ENCODE data around the gene RASGRP4. TPM values are rescaled to one million over a fixed set of nuclear protein-coding genes. Genes with fewer than 3 reads are reported as not detected.

The RASGRP4 gene
- total RNA-seq, 4 donors from 2014 or later = 3.1 to 11.7 (median 5.3) TPM

DNA sequence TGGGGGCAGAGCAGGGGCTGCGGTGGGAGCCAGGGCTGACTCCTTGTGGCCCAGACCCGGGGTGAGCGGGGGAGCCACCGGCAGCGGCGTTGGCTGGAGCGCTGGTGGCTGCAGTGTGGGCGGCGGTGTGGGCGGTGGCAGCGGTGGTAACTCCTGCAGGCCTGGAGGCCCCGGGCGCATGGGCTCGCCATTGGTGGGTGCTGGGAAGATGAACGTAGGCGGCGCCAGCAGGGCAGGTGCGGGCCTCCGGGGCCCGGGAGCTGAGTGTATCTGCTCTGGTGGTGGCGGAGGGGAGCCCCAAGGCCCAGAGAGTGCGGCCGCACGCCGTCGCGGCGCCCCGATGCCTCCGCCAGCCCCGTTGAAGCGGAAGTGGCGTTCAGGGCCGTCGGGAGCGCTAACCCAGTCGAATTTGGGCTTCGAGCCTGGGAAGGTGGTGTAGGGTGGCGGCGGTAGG is 40.2 kb downstream of the RASGRP4 start:
- Histone ChIP-seq H3K4me1 (peaks cover 0 to 46% (median 23%) of the 10 kb centered on the region in 4 donors), H3K36me3 (peaks cover 15 to 52% (median 29%) of the 10 kb centered on the region in 3 donors), H3K27ac (no peak overlapping the region), H3K4me3 (no peak overlapping the region), H3K9me3 (no peaks in the 10 kb centered on the region), H3K27me3 (peaks cover 0 to 14% of the 10 kb centered on the region in 2 donors)
- TF ChIP-seq, protein P1, sequence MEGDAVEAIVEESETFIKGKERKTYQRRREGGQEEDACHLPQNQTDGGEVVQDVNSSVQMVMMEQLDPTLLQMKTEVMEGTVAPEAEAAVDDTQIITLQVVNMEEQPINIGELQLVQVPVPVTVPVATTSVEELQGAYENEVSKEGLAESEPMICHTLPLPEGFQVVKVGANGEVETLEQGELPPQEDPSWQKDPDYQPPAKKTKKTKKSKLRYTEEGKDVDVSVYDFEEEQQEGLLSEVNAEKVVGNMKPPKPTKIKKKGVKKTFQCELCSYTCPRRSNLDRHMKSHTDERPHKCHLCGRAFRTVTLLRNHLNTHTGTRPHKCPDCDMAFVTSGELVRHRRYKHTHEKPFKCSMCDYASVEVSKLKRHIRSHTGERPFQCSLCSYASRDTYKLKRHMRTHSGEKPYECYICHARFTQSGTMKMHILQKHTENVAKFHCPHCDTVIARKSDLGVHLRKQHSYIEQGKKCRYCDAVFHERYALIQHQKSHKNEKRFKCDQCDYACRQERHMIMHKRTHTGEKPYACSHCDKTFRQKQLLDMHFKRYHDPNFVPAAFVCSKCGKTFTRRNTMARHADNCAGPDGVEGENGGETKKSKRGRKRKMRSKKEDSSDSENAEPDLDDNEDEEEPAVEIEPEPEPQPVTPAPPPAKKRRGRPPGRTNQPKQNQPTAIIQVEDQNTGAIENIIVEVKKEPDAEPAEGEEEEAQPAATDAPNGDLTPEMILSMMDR (IDR thresholded peaks at IDR 0.05) = no peak
- TF ChIP-seq EP300 (IDR thresholded peaks at IDR 0.05) = no peak
- no peak for TF ChIP-seq POLR2A (IDR thresholded peaks at IDR 0.05)
- no peak for DNase-seq (ENCODE audit: low spot score in 2 of 2)
- WGBS, 2 donors = 50 to 73% methylated on average over 24 to 40 of the region's 40 CpGs

DNA sequence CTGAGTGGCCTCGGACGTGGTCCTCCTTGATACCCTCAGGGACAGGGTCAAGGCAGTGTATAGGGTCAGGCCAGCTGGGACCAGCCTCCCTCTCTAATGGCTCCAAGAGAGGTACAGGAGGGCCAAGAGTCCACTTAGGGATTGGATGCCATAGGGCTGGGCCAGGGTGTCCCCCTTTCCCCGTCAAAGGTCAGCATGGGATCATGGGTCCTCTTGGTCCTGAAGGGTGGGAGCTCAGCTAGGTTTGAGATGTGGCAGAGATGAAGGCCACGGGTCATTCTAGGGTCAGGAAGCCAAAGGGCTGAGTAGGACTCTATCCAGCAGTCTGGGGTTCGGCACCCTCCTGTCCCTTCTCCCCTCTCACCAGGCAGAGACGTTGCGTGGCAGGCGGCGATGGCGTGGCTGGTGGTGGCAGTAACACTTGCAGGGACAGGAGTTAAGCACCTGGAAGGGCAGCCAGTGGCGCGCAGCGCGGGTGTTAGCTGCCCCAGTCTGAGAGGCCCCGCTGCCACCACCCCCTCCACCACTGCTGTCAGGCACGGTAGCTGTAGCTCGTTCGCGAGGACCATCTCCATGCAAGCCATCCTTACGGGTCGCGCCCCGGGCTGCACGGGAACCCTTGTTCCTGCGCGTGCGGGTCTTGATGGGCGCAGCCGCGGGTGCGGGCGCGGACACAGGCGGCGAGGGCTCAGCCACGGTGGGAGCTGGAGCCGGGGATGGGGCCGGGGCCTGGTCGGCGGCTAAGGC is 40.8 kb downstream of the RASGRP4 start:
- TF ChIP-seq POLR2A (IDR thresholded peaks at IDR 0.05) (no peak), EP300 (IDR thresholded peaks at IDR 0.05) (no peak)
- TF ChIP-seq, protein P1 (IDR thresholded peaks at IDR 0.05) = no peak
- H3K4me3 ChIP-seq = no peak overlapping the region
- H3K36me3 ChIP-seq = peaks cover 15 to 58% (median 29%) of the 10 kb centered on the region in 3 donors
- H3K27ac ChIP-seq = no peak overlapping the region
- 79 to 80% methylated on average over 38 to 39 of the region's 40 CpGs for WGBS, 2 donors
- peaks cover 0 to 44% (median 23%) of the 10 kb centered on the region in 4 donors for H3K4me1 ChIP-seq
- peaks cover 0 to 14% of the 10 kb centered on the region in 2 donors for H3K27me3 ChIP-seq
- no peaks in the 10 kb centered on the region for H3K9me3 ChIP-seq
- DNase-seq (ENCODE audit: low spot score in 2 of 2) = no peak

DNA sequence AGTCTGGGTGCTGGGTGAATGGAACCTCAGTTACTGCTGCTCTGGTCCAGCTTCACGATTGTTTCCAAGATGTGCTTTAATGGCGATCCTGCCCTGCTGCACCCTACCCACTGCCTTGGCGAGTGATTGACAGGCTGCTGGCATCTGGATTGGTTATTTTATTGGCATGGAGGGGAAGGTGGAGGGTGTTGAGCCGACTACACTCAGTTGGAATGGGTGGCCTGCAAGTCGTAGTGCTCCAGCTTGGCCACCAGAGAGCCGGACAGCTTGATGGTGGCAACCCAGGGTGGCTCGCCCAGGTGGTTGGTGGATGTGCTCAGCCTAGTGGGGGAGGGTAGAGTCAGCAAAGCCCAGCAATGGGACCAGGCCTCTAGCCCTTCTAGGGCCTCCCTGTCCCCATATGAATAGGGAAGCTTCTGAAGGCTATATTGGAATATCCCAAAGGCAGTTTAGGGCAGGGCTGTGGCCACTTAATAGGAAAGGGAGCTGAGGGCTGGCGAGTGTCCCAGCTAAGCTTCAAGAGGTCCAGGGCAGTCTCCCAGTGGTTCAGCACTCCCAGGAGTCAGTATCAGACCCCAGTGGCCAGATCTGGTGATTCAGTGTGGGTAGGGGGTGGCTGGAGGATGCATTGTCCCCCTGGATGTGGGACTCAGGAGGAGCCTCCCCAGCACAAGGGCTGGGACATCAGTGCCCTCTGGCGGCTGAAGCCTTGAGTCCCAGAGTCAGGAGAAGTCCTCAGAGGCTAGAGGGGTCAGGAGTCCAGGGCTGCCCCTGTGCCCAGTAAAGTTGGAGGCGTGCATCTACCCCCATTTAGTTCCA is 41.6 kb downstream of the RASGRP4 start:
- Histone ChIP-seq H3K9me3 (no peaks in the 10 kb centered on the region), H3K4me1 (peaks cover 0 to 38% (median 23%) of the 10 kb centered on the region in 4 donors), H3K4me3 (no peak overlapping the region), H3K27ac (no peak overlapping the region), H3K27me3 (peaks cover 0 to 14% of the 10 kb centered on the region in 2 donors), H3K36me3 (peaks cover 15 to 66% (median 29%) of the 10 kb centered on the region in 3 donors)
- 75 to 82% methylated on average over 10 of the region's 10 CpGs for WGBS, 2 donors
- no peak for DNase-seq (ENCODE audit: low spot score in 2 of 2)
- TF ChIP-seq EP300 (IDR thresholded peaks at IDR 0.05) (no peak), POLR2A (IDR thresholded peaks at IDR 0.05) (no peak)
- TF ChIP-seq, protein P1 (IDR thresholded peaks at IDR 0.05) = no peak

DNA sequence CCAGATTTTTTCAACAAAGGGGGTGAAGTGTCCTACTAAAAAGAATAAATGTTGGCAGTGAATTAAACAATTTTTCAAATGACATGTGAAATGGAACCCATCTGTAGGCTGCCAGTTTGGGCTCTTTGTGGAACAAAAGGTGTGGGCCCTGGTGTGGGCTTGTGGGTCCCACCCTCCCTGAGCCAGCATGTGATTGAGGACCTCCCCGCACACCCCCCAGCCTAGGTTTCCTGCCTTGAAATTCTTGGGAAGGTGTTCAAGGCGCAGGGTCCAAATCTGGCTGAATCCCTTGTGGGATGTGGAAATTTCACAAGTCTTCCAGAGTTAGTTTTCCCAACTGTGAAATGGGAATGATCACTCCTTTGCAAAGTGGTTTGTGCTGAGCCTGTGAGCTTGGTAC is 42.3 kb downstream of the RASGRP4 start:
- H3K27ac ChIP-seq = no peak overlapping the region
- TF ChIP-seq EP300 (IDR thresholded peaks at IDR 0.05) (no peak), POLR2A (IDR thresholded peaks at IDR 0.05) (no peak)
- TF ChIP-seq, protein P1 (IDR thresholded peaks at IDR 0.05) = no peak
- peaks cover 0 to 31% (median 18%) of the 10 kb centered on the region in 4 donors for H3K4me1 ChIP-seq
- DNase-seq (ENCODE audit: low spot score in 2 of 2) = no peak
- WGBS, 2 donors = 86 to 94% methylated on average over 2 of the region's 2 CpGs
- H3K4me3 ChIP-seq = no peak overlapping the region
- H3K9me3 ChIP-seq = no peaks in the 10 kb centered on the region
- H3K36me3 ChIP-seq = peaks cover 15 to 73% (median 29%) of the 10 kb centered on the region in 3 donors
- H3K27me3 ChIP-seq = peaks cover 0 to 14% of the 10 kb centered on the region in 2 donors

All from tibial nerve (tissue), 4 donors.